Activated CD4-positive, alpha-beta T cell treated with anti-CD3 and anti-CD28 coated beads, Interleukin-2, amount 10 ng/mL, durations not matched to agents 24 days and 14 days (primary cell): ENCODE measurements around the gene AMZ1. TPM values are rescaled to one million over a fixed set of nuclear protein-coding genes. Genes with fewer than 3 reads are reported as not detected.
"Not testable (repeated sequence)": the region's sequence is repeated elsewhere in the genome, so short reads cannot be mapped to it uniquely, and the experiment has no call there.

Source experiments
- DNase-seq: peaks from one replicate; pipeline ENCODE4 v3.0.0; 2022
- H3K27ac Mint-ChIP-seq: one replicate; pipeline ENCODE4 v1.8.0; 2022; ENCODE audit warnings: mild to moderate bottlenecking, mixed read lengths
- H3K27me3 Mint-ChIP-seq: one replicate; pipeline ENCODE4 v1.8.0; 2022; ENCODE audit warnings: mixed read lengths
- H3K36me3 Mint-ChIP-seq: one replicate; pipeline ENCODE4 v1.8.0; 2022; ENCODE audit warnings: low read depth, mild to moderate bottlenecking, mixed read lengths
- H3K4me1 Mint-ChIP-seq: one replicate; pipeline ENCODE4 v1.8.0; 2021; ENCODE audit warnings: mixed read lengths
- H3K4me3 Mint-ChIP-seq: one replicate; pipeline ENCODE4 v1.8.0; 2022; ENCODE audit warnings: mild to moderate bottlenecking, moderate library complexity, mixed read lengths
- H3K9me3 Mint-ChIP-seq: one replicate; pipeline ENCODE4 v1.8.0; 2021; ENCODE audit warnings: mixed read lengths
- intact Hi-C: fragments of 100-400 bp; cut with micrococcal nuclease; formaldehyde crosslinking; loops from one replicate; pipeline ENCODE4 v1.15.1; 2023
- total RNA-seq: library from RNA; stranded (reverse); gene quantifications from 2 replicates; pipeline ENCODE4 v1.2.3, GENCODE V29; 2022

Gene AMZ1
- total RNA-seq, 1 donor from 2014 or later = not detected

DNA sequence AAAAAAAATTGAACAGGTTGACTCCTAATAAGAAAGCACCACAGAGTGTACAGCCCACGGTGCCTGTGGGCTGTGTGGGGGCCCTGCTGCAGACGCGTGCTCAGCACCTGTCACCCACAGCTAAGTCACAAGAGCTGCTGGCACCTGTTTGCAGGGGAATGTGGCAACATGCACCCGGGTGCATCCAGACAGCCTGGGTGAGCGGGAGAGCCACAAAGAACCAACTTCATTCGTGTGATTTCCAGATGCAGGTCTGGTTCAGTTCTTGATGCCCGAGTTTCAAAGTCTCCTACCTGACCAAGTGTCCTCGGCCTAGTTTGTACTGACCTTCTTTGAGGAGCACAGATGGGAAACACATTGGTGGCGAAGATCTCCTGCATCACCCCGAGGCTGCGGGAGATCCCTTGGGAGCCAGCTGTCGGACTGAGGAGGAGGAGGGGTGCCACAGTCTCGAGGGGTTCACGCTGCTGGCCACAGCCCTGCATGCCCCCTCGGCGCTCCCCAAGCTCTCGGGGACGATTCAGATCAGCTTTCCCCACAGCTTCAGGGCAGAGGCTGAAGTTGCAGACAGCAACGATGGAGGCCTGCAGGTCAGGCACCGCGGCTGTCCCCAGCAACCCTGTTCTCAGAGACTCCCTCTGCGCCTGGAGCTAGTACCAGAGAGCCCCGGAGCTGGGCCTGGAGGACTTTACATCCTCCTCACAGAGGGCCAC lies 35.3 kb downstream of the AMZ1 start:
- Mint-ChIP-seq H3K36me3 (peaks cover 8% of the 10 kb centered on the region), H3K27ac (no peak overlapping the region), H3K4me3 (no peak overlapping the region), H3K27me3 (no peaks in the 10 kb centered on the region), H3K4me1 (peaks cover 20% of the 10 kb centered on the region), H3K9me3 (no peaks in the 10 kb centered on the region)
- intact Hi-C loops = no loop called here
- no peak for DNase-seq

DNA sequence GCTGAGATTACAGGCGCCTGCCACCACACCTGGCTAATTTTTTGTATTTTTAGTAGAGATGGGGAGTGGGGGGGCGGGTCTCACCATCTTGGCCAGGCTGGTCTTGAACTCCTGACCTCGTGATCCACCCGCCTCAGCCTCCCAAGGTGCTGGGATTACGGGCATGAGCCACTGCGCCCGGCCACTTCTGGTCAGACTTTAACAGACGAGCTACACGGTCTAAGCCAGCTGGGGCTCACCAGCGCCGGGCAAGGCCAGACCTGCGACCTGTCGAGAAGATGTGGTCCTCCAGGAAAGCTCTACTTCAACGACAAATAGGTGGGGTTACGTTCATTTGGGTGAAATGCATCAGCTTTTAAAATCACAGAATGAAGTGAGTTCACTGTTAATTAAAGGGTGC lies 36.0 kb downstream of the AMZ1 start:
- H3K36me3 Mint-ChIP-seq, H3K9me3 Mint-ChIP-seq, DNase-seq, intact Hi-C loops, H3K4me3 Mint-ChIP-seq, H3K27ac Mint-ChIP-seq, H3K27me3 Mint-ChIP-seq: not testable (repeated sequence)
- peaks cover 14% of the 10 kb centered on the region for H3K4me1 Mint-ChIP-seq

DNA sequence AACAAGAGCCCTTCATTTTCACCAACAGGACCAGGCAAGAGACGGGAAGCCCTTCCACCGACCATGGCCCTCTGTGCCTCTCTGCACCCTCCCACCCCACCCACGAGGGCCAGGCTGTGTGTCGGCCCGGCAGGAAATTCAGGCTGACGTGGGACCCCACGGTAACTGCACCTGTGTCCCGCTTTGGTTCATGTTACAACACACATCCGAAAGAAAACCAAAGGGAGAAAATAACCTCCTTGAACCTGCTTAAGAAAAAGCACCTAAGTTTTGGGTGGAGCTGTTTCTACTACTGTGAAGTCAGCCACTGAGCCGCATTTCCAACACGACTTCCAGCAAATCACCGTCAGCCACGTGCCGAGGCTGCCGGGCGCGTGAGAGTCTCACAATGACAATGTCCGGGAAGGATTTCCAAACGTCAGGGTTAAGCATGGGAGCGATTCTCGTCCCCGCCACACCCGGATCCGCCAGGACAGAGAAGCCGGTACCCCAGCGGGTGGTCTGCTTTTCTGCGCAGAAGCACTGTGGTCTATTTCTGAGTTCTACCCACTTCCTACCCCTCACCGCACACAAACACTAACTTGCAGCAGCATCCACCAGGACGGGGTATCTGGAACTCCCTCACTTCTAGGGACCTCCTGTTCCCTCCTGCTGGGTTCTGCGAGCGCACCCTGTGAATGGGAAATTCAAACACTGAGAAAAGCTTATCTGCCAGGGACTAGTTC lies 36.6 kb downstream of the AMZ1 start:
- Mint-ChIP-seq H3K4me3 (no peak overlapping the region), H3K27ac (no peak overlapping the region), H3K9me3 (no peaks in the 10 kb centered on the region), H3K36me3 (peaks cover 8% of the 10 kb centered on the region), H3K27me3 (no peaks in the 10 kb centered on the region), H3K4me1 (peaks cover 12% of the 10 kb centered on the region)
- DNase-seq = no peak
- intact Hi-C loops = no loop called here

DNA sequence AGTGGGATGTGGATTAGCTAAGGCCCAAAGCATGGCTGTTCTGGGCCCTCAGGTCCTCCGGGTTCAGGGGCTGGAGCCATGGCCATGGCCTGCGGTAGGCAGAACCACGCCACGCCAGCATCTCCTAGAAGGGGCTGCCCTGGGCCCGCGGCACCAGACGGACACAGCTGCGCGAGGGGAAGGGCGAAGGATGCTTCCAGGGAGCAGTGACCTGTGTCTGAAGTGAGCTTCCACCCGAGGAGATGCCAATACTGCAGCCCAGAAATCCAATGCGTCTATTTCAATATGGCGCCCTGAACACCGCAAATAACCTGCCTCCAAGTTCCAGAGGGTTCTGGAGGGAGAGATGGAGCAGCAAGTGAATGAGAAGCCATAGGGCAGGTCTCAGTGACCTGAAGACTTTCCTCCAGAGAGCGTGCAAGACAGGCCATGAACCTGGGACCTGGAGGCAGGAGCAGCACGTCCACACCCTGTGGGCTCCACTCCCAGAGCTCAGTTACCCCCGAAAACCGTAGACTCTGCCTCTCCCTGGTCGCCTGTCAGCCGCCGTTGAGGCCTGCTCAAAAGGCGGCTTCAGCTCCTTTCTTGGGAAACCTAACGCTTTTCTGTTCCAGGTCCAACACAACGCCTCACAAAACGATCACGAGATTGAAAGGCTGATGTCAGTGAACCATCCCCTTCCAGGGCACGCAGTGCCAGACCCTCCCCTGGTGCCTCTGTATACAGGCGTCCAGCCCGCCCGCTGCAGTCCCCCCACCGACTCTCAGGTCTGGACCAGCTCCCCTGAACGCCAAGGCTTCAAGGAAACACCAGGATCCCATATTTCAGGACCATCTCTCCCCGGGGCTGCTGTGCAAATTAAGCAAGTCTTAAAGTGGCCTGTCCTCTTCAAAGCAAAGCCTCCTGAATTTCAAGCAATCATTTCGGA lies 37.4 kb downstream of the AMZ1 start:
- Mint-ChIP-seq H3K4me3 (no peak overlapping the region), H3K4me1 (peaks cover 7% of the 10 kb centered on the region), H3K9me3 (no peaks in the 10 kb centered on the region), H3K27me3 (no peaks in the 10 kb centered on the region), H3K27ac (no peak overlapping the region), H3K36me3 (peaks cover 12% of the 10 kb centered on the region)
- DNase-seq = no peak
- intact Hi-C loops = no loop called here

DNA sequence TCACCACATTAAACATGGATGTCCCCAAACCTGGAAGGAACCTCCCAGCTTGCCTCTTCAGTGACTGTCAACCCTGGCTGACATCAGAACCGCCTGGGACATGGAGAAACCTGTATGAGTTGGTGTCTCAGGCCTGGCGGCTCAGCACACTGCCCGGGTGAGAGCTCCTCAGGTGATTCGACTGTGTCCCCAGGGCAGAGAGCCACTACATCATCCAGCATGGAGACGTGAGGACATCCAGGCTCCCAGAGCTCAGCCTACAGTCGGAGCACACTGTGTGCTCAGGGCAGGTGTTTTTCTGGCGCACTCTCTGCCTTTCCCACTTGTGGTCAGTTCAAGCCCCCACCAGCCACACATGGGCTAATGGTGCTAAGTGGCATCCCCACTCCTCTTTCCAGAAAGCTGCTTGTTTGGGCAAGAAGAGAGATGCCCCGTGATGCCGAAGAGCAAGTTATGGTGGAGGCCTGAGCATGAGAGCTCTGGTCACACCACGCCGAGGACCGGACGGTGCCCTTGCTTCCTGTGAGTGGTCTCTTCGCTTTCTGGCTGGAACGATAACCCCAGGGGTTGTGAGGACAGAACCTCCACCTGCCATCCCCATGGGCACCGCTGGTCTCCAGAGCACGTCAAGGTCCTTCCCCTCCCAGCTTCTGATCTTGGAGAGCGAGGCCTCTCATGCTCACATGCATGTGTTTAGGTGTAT lies 38.5 kb downstream of the AMZ1 start:
- Mint-ChIP-seq H3K4me1 (peaks cover 1% of the 10 kb centered on the region), H3K9me3 (no peaks in the 10 kb centered on the region), H3K36me3 (peaks cover 9% of the 10 kb centered on the region), H3K27ac (no peak overlapping the region), H3K27me3 (no peaks in the 10 kb centered on the region), H3K4me3 (no peak overlapping the region)
- intact Hi-C loops = no loop called here
- DNase-seq = no peak

DNA sequence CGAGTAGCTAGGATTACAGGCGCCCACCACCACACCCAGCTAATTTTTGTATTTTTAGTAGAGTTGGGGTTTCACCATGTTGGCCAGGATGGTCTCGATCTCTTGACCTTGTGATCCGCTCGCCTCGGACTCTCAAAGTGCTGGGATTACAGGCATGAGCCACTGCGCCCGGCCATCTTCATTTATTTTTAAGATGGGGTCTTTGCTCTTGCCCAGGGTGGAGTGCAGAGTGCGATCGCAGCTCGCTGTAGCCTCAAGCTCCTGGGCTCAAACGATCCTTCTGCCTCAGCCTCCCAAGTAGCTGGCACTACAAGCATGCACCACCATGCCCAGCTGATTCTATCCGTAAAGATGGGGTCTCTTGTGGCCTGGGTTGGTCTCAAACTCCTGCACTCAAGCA lies 39.2 kb downstream of the AMZ1 start:
- H3K27ac Mint-ChIP-seq, H3K4me1 Mint-ChIP-seq, H3K27me3 Mint-ChIP-seq, H3K9me3 Mint-ChIP-seq, H3K4me3 Mint-ChIP-seq, H3K36me3 Mint-ChIP-seq, intact Hi-C loops, DNase-seq: not testable (repeated sequence)

DNA sequence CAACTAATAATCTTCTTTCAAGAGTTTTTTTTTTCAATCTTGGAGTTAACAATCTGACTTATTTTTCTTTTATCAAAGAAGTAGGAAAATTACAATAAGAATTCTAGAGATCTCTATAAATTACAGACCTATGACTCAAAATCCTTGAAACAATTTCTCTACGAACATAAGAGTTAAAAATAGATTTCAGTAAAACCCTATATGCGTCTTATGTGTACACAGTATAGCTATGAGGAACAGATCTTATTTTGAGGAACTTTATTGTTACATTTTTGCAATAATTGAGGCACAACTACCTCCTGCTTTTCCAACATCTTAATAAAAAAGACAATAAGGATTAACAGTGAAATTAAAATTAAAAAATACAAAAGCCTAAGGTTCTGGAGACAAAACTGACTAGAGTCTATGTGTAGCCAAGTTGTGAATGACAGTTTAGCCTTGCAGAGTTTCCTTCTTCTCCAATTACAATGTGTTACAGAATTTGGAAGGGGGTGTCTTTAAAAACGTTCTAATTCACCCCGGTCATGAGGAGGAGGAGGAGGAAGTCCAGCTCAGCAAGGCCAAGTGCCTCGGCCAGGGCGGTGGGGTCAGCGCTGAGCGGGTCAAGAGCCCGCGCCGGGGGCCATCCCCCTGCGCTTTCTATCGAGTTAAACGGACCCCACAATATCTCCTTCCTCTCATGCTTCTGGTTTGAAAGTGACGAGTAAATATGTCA lies 40.5 kb downstream of the AMZ1 start:
- Mint-ChIP-seq H3K27me3 (no peaks in the 10 kb centered on the region), H3K4me1 (peaks cover 15% of the 10 kb centered on the region), H3K9me3 (no peaks in the 10 kb centered on the region), H3K36me3 (peaks cover 9% of the 10 kb centered on the region), H3K27ac (no peak overlapping the region), H3K4me3 (no peak overlapping the region)
- no peak for DNase-seq
- intact Hi-C loops = no loop called here

DNA sequence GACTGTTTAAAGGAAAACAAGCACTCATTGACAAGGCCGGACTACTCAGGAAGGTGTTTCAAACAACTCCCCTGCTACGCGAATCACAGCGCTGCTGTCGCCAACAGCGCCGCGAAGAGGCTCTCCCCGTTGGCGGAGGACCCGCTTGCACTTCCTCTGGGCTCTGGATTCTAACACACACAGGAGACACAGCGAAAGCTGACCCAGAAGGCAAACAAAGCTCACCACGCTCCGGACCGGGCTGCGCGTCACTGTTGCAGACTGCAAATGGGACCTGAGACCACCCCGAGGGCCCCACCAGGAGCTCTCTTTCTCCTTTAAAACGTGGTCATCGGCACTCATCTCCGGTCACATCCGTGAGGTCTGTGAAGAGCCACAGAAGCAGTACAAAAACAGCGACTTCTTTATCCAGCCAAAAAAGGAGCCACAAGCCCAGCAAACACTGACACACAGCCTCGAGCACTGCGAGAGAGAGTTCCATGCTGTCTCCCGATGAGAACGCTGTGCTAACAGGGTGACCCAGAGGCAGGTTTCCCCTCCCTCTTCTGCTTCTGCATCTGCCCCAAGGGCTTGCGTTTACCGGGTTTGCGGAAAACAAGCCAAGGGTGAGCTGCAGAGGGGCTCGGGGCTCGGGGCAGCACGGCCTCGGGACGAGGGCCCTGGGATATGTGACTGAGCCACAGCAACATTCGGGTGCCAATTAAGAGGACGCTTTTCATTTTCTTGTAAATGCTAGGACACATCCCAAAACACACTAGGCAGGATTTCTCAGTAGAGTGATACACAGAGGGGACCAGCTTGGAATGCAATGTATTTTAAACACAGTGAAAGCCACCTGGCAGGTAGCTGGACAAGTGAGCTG lies 41.3 kb downstream of the AMZ1 start:
- H3K27ac Mint-ChIP-seq = no peak overlapping the region
- intact Hi-C loops = no loop called here
- no peak for DNase-seq
- no peak overlapping the region for H3K4me3 Mint-ChIP-seq
- H3K4me1 Mint-ChIP-seq = peaks cover 16% of the 10 kb centered on the region
- H3K9me3 Mint-ChIP-seq = no peaks in the 10 kb centered on the region
- H3K36me3 Mint-ChIP-seq = peaks cover 9% of the 10 kb centered on the region
- no peaks in the 10 kb centered on the region for H3K27me3 Mint-ChIP-seq

DNA sequence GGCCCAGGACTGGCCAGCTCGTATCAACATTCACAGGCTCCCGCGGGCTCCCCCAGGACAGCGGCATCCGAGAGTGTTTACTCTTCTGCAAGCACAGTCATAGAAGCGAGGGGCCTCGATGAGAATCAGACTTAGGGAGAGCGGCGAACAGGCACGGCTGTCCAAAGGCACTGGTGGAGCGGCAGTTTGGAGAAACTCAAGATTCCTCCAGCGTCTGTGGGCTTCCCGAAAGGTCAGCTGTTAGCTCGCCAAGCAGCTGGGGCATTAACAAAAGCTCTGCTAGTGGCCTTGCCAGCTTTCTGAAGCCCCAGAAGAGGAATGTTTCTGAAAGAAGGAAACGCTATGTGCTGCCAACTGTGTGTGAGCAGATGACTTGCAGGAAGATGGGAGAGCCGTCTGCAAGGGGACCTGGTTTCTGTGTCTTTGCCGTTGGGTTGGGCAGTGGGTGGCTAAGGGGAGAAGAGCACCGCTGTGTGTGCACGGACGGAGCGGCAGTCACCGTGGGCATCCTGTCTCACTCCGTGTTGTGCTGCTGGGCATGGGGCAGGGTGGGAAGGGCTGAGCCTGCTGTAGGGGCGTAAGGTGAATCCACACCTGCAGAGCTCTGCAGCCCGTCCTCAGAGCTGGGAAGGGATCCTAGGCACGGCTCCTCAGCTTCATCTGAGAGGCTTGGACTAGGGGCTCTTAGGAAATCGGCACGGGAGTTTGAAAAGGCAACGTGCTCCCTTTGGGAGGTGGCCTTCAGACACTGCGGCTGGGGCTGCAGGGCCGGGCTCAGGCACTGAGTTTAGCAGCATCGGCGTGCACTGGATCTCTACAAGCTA lies 42.1 kb downstream of the AMZ1 start:
- peaks cover 20% of the 10 kb centered on the region for H3K4me1 Mint-ChIP-seq
- intact Hi-C loops = no loop called here
- H3K4me3 Mint-ChIP-seq = no peak overlapping the region
- no peaks in the 10 kb centered on the region for H3K9me3 Mint-ChIP-seq
- H3K36me3 Mint-ChIP-seq = peaks cover 9% of the 10 kb centered on the region
- no peak for DNase-seq
- no peaks in the 10 kb centered on the region for H3K27me3 Mint-ChIP-seq
- H3K27ac Mint-ChIP-seq = no peak overlapping the region

DNA sequence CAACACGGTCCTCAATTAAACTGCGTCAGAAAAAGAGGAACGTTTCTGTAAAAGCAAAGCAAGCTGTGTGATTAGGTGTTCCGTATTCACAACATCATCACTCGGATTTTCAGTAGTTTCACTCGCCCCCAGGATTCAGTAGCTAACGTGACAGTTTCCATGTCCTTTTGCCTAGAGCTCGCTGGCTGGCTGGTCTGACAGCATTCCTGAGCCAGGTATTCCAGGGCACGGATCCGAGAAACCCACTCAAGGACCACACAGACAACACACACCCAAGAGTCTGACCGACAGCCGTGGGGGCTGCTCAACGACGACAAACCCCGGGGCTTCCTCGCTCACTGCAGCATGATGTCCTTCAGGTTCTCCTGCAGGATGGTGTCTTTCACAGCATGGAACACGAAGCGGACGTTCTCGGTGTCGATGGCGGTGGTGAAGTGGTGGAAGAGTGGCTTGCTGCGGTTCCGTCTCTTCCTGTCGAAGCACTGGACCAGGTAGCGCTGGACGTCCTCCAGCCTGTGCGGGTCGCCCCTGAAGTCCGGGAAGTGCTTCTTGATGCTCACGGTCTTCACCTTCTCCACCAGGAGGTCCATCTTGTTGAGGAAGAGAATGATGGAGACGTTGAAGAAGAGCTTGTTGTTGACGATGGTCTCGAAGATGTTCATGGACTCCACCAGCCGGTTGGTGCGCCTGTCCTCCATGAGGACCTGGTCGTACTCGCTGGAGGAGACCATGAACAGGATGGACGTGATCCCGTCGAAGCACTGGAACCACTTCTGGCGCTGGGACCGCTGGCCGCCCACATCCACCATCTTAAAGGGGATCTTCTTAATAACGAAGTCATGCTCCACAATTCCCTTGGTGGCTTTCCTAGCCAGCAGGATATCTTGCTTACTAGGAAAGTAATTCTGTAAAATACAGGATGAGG lies 43.1 kb downstream of the AMZ1 start:
- Mint-ChIP-seq H3K4me3 (no peak overlapping the region), H3K27ac (no peak overlapping the region), H3K4me1 (peaks cover 23% of the 10 kb centered on the region), H3K36me3 (peaks cover 9% of the 10 kb centered on the region), H3K27me3 (no peaks in the 10 kb centered on the region), H3K9me3 (no peaks in the 10 kb centered on the region)
- intact Hi-C loops = no loop called here
- no peak for DNase-seq

DNA sequence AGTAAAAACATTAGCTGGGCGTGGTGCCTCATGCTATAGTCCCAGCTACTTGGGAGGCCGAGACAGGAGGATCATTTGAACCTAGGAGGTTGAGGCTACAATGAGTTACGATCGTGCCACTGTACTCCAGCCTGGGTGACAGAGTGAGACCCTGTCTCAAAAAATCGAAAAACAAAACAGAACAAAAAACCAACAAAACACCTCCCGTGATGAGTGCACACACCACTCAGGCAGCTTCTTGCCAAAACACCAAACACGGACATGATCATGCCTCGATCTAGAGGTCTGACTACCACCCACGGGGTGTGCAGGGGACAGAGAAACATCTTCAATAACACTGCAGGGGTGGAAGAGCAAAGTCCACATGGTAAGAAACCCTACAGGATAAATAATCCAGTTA lies 44.4 kb downstream of the AMZ1 start:
- H3K4me3 Mint-ChIP-seq = no peak overlapping the region
- no peak overlapping the region for H3K27ac Mint-ChIP-seq
- peaks cover 6% of the 10 kb centered on the region for H3K36me3 Mint-ChIP-seq
- peaks cover 23% of the 10 kb centered on the region for H3K4me1 Mint-ChIP-seq
- H3K9me3 Mint-ChIP-seq = no peaks in the 10 kb centered on the region
- H3K27me3 Mint-ChIP-seq = no peaks in the 10 kb centered on the region
- intact Hi-C loops = no loop called here
- no peak for DNase-seq
